ENCODE measurements around the gene ARMH3.
"Not testable (repeated sequence)": the region's sequence is repeated elsewhere in the genome, so short reads cannot be mapped to it uniquely, and the experiment has no call there.

Gene ARMH3

GRCh38 chr10:102055647-102056419, at the start of gene ARMH3:
Gene ARMH3 (minus strand): TSS chr10:102056173. CDS start chr10:102040114, 16,059 bp downstream.
- peak; percentile 80 for FAIRE-seq

DNA sequence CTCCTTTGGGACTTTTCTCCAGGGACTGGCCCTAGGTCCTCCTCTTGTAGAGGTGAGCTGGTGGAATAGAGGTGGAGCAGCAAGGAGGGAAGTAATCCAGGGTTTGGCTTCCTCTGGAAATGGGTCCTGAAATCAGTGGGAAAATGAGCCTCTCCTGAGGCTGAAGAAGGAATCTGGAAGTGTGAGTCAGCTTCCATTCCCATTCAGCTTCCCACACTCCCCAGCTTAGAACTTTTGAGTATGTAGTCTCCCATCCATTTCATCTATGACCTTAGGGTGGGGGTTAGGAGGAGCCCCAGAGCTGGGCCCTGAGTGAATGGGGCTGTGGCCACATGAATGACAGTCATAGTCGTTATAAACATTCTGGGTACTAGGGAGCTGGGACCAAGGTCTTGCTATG, 46.4 kb upstream of the ARMH3 start:
- no peak for FAIRE-seq

DNA sequence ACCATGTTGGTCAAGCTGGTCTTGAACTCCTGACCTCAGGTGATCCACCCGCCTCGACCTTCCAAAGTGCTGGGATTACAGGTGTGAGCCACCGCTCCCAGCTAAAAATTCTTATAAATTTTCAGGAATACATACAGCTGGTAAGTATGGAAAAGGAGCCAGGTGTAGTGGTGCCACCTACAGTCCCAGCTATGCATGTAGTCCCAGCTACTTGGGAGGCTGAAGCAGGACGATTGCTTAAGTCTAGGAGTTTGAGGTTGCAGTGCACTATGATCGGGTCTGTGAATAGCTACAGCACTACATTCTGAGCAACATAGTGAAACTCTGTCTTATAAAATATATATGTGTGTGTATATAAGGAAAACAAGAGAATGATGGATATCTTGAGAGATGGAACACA, 45.2 kb upstream of the ARMH3 start:
- no peak for FAIRE-seq

GRCh38 chr10:102096449-102096848, 40.5 kb upstream of the ARMH3 start:
- FAIRE-seq = no peak

DNA sequence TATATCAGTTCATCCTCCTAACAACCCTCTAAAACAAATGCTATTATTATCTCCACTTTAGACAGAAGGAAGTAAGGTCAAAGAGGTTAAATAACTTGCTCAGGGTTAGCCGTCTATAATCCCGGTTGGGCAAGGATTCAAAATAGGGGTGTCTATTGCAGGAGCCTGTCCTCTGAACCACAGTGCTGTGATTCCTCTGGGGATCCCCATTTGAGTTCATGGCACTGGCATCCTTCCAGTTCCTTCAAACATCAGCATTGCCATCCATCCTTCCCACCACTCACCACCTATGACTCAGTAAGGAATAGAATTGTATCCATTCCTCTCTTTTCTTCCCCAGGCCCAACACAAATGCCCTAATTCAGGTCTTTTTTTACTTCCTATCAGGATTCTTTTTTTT, 34.8 kb upstream of the ARMH3 start:
- no peak for FAIRE-seq

GRCh38 chr10:102086196-102086595, 30.2 kb upstream of the ARMH3 start:
- FAIRE-seq = no peak

- FAIRE-seq = no peak
Measured at GRCh38 chr10:102085336-102085735, 29.4 kb upstream of the ARMH3 start.

- no peak for FAIRE-seq
Measured at GRCh38 chr10:102083541-102083940, 27.6 kb upstream of the ARMH3 start.

DNA sequence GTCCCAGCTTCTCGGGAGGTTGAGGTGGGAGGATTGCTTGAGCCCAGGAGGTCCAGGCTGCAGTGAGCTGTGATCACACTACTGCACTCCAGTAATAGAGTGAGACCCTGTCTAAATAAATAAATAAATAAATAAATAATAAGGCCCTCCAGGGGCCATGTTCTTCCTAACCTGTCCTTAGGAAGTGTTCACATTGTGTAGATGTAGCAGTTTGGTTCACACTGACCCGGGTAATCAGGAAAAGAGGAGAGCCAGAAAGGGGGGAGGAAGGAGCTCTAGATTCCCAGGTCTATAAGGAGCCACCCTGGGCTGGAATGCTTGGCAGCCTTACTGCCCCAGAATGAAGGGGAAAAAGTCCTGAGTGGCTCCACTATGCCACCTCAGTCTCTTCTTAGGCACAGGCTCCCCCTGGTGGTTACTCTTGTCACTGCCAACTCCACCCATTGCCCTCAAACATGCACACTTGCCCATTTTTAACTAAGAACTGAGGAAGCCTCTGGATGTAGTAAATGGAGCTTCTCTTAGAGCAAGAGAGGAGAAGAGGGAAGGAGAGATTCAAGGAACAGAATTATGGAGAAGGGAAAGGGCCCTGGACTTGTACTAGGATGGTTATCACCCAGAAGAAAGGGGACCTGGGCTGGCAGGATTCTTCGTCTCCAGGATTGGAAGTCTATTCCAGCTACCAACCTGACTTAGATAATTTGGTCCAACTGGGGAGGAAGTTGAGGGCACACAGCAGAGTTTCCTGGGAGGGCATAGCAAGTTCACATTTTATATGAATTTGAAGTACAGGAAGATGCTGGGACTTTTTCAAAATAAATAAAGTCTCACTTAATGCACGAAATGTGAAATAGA, 16.9 kb upstream of the ARMH3 start:
- peak; percentile 65 for FAIRE-seq

- FAIRE-seq = no peak
Measured at GRCh38 chr10:102069071-102069470, 13.1 kb upstream of the ARMH3 start.

- FAIRE-seq = no peak
Measured at GRCh38 chr10:102068216-102068615, 12.2 kb upstream of the ARMH3 start.

DNA sequence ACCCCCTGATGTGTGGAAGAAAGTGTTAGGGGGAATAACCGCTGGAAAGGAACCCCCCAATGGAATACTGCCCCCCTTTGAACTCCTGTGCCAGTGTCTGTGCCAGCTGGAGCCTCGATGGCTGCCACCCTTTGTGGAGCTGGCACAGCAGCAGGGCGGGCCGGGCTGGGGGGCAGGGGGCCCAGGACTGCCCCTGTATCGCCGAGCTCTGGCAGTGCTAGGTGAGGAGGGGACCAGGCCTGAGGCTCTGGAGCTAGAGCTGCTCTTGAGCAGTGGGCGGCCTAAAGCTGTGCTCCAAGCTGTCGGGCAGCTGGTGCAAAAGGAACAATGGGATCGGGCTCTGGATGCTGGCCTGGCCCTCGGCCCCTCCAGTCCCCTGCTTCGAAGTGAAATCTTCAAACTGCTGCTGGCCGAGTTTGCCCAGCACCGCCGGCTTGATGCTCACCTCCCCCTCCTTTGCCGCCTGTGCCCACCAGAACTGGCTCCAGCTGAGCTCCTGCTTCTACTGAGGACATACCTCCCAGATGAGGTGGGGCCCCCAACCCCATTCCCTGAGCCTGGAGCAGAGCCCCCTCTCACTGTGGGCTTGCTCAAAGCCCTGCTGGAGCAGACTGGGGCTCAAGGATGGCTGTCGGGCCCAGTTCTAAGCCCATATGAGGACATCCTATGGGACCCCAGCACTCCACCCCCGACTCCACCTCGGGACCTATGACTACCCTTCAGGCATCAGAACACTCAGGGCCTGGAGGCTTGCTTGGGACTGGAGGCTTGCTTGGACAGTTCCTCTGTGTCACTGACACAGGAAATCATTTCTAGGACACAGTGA, 11.3 kb upstream of the ARMH3 start:
- FAIRE-seq = no peak

DNA sequence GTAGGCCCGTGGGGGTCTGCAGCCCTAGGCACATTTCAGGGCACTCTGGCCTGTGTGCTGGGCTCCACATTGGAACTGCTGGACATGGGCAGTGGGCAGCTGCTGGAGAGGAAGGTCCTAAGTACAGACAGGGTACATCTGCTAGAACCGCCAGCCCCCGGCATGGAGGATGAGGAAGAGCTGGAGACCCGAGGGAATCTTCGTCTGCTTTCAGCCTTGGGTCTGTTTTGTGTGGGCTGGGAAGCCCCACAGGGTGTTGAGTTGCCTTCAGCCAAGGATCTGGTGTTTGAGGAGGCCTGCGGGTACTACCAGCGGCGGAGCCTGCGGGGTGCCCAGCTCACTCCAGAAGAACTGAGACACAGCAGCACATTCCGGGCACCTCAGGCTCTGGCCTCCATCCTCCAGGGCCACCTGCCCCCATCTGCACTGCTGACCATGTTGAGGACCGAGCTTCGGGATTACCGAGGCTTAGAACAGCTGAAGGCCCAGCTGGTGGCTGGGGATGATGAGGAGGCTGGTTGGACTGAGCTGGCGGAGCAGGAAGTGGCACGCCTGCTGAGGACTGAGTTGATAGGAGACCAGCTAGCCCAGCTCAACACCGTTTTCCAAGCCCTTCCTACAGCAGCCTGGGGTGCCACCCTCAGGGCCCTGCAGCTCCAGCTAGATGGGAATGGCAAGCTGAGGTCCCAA, 10.6 kb upstream of the ARMH3 start:
- FAIRE-seq = no peak

DNA sequence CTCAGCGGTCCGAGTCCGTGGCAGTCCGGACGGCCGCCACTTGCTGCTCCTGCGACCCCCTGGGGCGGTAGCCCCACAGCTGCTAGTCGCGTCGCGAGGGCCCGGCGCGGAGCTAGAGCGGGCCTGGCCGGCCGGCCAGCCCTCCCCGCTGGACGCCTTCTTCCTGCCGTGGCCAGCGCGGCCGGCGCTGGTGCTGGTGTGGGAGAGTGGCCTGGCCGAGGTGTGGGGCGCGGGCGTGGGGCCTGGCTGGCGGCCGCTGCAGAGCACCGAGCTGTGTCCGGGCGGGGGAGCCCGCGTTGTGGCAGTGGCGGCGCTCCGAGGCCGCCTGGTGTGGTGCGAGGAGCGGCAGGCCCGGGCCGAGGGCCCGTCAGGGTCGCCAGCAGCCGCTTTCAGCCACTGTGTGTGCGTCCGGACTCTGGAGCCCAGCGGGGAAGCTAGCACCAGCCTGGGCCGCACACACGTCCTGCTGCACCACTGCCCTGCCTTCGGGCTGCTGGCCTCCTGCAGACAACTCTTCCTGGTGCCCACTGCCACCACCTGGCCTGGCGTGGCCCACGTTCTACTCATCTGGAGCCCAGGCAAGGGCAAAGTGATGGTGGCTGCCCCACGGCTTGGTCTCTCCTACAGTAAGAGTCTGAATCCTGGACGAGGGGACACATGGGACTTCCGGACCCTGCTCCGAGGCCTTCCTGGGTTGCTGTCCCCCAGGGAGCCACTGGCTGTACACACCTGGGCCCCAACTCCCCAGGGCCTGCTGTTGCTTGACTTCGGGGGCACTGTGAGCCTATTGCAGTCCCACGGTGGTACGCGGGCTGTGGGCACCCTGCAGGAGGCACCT, 9.8 kb upstream of the ARMH3 start:
- no peak for FAIRE-seq

DNA sequence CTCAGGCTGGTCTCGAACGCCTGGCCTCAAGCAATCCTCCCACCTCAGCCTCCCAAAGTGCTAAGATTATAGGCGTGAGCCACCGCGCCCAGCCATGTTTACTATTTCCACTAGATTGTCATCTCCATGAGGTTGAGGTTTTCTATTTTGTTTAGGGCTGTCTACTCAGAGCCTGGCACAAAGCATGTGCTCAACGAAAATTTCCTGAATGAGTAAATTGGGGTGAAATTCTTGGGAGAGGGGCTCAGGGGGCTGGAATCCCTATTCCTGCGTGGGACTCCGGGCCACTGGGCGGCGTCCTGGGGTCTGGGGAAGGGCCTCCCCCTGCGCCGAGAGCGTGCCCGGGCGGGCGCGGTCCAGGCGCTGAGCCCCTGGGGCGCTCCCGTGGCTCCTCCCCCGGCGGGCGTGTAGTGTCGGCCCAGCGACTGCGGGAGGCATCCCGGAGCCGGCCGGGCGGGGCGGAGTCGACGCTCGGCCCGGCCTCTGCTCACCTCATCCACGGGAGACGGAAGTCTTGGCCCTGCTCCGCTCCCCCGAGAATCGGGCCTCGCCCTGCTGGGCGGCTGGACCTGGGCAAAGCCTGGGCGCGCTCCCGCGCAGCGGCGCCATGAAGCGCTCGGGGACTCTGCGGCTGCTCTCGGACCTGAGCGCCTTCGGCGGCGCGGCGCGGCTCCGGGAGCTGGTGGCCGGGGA, 9.0 kb upstream of the ARMH3 start, which contains the start of gene HPS6:
Gene HPS6, plus strand, starts transcription at position 482 of the 693 bp plus-strand sequence. Its CDS starts 126 bp downstream, at position 608.
- no peak for FAIRE-seq

- no peak for FAIRE-seq
Measured at GRCh38 chr10:102064503-102064867, 8.5 kb upstream of the ARMH3 start.

- no peak for FAIRE-seq
Measured at GRCh38 chr10:102059987-102060386, 4.0 kb upstream of the ARMH3 start.

DNA sequence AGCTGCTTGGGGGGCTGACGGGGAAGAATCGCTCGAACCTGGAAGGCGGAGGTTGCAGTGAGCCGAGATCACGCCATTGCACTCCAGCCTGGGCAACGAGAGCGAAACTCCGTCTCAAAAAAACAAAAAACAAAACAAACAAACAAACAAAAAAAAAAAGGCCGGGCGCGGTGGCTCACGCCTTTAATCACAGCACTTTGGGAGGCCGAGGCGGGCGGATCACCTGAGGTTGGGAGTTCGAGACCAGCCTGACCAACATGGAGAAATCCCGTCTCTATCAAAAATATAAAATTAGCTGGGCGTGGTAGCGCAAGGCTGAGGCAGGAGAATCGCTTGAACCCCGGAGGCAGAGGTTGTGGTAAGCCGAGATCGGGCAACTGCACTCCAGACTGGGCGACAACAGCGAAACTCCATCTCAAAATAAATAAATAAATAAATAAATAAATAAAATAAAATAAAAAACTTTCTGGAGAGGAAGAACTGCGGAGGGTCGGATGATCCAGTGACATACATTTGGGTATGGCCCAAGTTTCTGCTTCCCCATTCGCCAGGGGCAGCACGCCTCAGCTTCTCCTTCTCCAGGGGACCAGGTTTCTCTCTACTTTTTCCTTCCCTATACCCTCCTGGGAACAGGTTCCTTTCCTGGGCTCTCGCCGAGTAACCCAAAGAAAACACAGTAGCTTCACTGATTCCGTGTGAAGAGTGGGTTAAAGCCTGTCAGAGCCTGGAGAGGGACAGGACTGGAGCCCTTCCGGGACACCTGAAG, 909 bp downstream of the ARMH3 start:
- FAIRE-seq = not testable (repeated sequence)

DNA sequence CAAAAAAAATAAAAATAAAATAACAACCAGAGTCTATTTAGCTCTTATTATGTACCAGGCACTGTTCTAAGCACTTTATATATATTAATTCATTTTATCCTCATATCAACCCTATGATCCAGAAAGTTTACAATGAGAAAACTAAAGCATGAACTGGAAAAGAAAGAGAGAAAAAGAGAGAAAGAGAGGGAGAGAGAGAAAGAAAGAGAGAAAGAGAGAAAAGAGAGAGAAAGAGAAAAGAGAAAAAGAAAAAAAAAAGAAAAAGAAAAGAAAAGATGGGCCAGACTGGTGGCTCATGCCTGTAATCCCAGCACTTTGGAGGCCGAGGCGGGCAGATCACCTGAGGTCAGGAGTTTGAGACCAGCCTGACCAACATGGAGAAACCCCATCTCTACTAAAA, 9.9 kb downstream of the ARMH3 start:
- no peak for FAIRE-seq

- FAIRE-seq = no peak
Measured at GRCh38 chr10:102045292-102045691, 10.7 kb downstream of the ARMH3 start.

Measured in TTC549 (cell line).